Nucleus accumbens (tissue), 56 donors: ENCODE data around the gene SAMD4A.

Source experiments
- DNase-seq, 56 donors: peaks; one replicate each; lab custom pipeline; 2025; lab: John Stamatoyannopoulos, UW

SAMD4A gene

DNA sequence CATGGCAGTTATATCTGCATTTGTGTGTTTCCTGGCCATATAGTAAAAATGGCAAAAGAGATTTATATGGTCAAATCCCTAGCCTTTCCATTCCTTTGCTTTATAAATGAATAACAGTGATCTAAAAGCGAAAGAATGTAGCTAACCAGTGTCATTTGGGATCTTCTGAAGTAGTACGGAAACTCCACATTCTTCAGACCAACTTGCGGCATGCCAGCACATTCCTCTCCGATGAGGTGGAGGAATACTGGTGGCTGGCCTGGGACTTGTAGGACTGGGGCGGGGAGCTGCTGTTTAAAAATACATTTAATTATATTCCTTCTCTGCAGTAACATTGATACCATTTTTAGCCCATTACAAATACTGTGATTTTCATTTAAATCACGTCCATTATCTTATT lies 85.3 kb downstream of the SAMD4A start:
- peak in 5 of 56 donors; percentile 7 to 45 (median 33) for DNase-seq

DNA sequence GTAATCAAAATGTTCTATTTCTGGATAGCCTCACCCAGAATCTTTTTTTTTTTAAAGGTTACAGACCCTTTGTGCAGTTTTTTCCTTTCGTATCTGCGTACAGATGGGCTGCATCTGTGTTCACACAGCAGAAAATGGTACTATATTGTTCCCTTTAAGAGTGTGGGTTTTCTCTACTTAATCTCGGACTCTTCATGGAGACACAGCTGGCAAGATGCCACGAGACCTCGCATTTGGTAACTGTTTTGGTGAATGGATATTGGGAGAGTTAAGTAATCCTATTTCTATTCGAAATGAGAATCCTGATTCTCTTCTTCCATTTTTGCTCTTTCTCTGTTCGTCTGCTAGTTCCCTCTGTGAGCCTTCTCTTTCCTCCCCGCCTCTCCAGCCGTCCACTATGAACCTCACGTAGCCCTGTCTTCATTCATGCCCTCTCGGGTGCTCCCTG lies 85.7 kb downstream of the SAMD4A start:
- DNase-seq, result peak in 2 of 56 donors; percentile 14 to 35

DNA sequence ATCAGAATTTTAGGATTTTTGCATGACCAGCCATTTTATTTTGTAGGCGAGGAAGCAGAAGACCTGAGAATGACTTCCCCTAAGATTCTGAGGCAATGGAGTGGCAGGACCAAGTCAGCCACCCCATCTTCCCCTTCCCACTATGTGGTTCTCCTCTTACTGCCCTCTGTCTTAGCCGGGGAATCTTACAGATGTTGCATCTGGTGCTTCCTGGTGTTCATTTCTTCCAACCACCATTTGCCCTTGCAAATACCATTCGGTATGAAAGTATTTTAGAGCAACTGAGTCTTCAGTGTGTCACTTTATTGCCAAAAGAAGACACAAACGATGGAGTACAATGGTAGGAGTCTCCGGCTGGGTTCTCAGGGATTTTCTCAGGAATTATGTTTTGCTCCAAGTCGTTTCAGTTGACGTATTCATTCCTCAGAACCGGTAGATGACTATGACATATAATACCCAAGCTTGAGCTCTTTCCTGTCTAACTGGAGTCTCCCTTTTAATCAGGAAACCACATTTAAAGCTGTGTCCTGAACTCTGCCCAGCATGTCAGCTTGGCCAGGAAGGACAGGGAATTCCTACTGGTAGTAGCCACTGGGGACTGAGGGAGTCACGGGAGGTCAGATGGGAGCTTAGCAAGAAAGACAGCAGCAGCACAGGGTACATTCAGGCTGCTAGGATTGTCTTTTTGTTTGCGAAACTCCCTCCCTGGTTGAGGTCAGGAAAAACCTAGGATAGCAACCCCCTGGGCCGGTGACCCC lies 87.0 kb downstream of the SAMD4A start:
- no peak for DNase-seq

DNA sequence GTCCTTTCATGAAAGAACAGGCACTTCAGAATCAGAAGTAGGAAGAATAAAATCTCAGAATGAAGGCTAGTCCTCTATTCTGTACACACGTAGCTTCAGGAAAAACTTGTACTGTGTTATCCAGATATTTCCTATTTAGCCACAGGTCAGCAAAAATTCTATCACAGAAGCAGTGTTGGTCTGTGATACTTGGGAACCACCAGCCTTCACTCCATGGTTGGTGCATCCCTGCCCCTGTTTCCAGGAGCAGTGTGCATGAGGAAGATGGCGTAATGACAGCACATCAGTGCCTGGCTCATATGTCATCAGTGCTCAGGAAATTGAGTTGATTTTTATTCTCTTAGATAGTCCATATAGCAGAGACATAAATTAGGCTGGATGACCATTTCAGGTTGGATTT lies 87.7 kb downstream of the SAMD4A start:
- no peak for DNase-seq

DNA sequence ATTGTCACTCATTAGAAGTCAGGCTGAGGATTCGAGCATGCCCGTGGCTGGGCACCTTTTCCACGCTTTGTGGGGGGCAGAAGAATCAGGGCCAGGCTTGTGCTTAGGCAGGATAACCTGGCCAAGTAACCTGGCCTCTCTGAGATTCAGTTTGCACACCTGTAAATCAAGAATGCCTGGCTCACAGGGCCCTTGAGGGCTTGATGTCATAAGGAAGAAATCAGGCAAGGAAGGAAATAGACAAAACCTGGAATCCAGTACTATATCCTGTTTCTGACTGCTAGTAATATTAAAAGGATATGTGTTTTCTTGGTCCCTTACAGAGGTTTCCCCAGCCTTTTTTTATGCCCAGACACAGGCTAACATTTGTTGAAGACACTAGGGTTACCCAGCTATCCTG lies 91.9 kb downstream of the SAMD4A start:
- DNase-seq, result no peak

DNA sequence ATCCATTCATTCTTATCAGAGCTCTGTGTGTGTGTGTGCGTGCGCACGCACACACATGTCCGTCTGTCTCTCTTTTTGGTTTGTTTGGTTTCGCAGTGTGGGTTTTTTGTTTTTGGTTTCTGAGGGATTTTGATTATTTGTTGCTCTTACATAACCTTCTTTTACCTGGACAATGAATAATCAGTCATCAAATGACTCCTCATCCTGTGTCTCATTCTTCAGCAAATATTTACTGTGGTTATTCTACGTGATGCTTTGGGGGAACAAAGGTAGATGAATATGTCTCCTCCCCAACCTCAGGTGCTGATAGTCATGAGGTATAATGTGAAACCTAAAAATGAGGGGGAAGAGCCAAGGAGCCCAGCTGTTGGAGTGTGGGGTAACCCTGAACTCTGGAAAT lies 92.4 kb downstream of the SAMD4A start:
- DNase-seq, result no peak

DNA sequence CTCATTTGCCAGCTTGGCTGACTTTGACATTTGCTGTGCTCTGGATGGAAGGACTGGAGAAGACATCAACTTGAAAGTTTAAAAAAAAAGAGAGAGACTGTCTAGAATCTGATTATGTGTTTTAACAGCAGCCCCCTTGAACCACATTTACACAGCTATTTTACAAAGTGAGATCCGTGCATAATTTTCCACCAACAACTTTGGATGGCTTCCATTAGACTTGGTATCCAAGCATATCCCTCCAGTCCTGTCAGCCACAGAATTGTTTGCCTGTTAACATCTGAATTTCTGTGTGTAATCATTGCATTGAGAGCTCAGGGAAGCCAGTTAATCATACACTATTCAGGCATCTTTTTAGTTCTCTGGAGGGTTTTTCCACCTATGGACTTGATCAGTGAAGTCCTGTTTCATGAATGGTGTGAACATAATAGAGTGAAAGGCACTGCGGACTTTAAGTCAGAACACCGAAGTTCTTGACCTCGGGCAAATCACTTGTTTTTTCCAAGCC lies 93.7 kb downstream of the SAMD4A start:
- no peak for DNase-seq

DNA sequence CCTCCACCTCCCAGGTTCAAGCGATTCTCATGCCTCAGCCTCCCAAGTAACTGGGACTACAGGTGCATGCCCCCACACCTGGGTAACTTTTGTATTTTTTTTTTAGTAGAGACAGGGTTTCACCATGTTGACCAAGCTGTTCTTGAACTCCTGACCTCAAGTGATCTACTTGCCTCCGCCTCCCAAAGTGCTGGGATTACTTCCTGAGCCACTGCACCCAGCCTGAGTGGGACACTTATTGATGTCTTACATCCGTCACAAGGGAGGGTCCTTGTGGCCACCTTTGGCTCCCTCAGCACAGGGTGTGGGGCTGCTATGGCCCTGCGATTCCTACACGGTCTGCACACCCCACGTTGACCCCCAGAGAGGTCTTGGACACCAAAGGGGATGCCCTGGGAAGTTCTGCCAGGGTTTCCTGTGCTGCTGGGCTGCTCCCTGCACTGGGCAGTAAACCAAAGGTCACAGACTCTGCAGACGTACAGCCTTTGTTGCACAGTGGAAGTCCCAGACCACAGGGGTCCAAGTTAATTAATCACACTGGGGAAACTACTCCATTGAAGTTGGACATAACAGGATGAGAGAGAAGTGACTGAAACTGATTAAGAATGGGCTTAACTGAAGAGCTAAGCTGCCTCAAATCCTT lies 95.7 kb downstream of the SAMD4A start:
- DNase-seq, result no peak

DNA sequence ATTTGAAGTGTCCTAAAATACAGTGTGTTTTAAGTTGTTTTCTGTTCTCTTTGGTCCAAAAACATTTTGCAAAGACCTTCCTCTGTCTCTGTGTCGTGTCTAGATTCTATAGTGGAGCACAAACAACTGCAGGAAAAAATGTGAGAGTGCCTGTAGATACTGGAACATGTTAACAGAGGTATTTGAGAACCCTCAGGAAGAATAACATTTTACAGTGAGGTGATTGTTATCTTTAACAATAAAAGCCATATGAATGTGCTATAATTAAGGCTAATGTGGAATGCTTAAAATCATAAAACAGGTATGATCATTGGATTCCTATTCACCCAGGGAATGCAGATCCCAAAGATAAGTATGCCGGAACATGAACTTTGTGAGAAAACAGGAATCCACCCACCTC lies 98.0 kb downstream of the SAMD4A start:
- DNase-seq, result no peak

DNA sequence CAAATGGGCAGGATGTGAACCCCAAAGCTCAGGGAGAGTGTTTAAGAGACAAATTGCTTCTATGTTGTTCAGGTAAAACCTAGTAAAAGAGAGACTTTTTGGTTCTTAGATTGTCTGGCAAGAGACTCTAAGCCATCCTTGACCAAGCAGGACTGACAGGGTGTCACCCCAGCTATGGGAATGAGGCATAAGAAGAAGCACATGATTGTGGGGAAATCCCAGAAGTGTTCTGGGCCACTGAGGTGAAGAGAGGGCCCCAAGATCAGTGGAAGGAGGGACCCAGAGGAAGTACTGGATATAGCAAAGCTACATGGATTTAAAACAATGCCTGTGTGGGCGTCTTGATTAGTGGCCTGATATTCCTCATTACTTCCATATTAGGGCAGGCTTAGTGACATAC lies 99.0 kb downstream of the SAMD4A start:
- DNase-seq, result no peak

DNA sequence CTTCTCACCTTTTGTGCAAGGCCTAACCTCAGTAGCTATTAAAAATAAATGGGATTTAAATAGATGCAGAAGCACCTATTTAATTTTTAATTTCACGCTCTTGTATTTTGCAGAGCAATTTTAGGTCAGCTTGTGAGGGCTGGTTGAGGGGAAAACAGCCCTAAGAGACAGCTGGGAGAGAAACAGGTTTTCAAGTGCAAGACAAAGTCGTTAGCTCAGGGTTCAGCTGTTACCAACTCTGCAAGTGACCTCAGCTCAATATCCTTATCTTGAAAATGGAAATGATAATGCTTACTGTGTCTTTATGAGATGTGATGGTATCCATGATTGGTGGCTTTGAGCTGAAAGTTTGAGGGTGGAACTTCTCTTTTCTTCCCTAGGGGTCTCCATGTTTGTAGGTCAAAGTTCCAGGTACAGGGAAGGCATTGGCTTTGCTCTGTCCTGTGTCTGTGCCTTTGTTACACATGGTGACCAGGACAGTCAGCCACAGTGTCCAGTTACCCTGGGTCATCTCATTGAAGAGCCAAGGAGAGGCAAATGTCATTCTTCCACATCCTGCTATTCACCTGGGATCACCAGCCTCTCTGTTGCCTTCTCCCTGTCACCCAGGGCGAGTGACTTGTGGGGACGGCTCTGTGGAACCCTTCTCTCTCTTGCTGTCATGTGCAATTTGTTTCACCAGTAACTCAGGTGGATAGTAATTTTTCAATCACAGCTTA lies 100.3 kb downstream of the SAMD4A start:
- DNase-seq, result no peak

DNA sequence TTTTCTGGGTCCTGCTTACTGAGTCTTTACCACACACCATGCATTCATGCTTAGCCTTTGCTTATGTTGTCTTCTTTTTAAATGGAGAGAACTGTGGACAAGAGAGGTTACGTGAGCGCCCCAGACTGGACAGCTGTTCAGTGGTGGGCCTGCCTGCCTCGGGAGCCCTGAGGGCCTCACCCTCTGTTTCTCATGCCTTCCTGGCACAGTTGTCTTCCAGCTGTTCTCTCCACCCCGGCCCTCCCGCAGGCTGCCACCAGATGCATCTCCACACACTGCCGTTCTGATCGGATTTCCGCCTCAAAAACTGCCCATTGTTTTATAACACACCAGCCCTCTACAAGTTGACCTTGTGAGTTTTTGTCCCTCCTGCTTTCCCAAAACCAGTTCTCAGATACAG lies 100.8 kb downstream of the SAMD4A start:
- no peak for DNase-seq

DNA sequence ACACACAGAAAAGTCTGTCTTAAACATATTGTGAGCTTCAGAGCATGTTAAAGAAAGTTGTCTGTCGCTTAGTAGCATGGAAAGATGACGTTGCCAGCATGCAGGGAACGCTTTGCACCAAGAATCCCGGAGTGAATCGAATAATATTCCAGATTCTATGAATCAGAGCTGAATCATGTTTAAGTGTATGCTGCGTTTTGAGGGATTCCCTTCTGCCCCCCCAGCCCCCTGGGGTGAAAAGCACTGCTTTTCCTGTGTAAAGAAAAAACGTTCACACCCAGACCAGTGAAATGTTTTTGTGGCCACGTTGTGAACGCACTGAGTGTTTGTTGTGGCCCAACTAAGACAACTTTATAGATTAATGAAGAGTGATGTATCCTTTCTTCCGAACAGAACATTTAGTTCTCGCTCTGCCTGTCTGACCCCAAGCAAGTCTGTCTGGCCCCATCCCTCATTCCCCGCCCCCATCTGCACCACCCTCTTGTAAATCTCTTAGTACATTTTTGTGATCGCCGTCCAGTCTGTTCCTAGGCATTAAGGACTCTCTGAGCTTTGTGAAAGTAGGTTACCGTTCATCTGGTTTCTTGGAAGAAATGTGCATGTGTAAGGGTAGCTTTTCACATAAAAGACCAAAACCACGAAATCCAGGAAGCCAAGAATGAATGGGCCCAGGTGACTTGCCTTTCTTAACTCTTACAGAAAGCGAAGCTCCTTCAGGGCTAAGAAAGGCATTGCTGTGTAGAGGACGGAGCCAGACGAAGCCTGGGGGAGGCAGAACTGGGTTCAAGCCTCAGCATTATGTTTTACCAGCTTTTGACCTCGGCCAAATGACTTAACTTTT lies 103.0 kb downstream of the SAMD4A start:
- no peak for DNase-seq

DNA sequence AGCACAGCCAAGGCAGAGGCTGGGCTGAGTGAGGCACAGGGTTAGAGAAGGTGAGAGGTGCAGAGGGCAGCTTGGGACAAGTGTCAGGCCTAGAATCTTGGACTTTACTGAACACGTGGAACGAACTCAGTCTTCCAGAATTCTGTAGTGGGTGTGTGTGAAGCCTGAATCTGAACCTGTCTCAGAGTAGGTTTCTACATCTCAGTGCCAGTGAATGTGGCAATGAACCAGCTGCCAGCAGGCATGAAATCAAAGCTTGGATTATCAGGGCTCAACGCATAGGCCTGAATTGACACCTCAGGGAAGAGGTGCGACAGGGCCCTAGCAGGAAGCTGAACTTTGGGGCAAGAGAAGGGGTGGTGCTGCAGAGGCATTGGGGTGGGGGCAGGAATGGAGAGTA lies 104.6 kb downstream of the SAMD4A start:
- DNase-seq, result no peak

DNA sequence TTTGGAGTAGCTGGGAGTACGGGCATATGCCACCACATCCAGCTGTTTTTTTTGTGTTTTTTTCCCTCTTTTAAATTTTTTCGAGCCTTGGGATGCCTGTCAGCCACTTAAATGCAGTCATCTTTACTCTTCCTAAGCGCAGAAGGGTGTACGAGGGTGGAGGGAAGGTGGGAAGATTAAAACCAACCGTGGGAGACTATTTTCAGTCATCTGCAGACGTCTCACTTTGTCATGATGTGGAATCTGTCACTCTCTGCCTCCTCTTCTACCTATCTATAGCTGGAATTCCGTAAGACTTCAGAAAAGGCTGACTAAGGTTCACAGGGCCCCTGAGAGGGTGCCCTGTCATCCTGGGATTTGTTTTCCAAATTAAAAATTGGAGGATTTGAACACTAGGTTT lies 105.3 kb downstream of the SAMD4A start:
- DNase-seq, result peak in 12 of 56 donors; percentile 9 to 72 (median 26)

DNA sequence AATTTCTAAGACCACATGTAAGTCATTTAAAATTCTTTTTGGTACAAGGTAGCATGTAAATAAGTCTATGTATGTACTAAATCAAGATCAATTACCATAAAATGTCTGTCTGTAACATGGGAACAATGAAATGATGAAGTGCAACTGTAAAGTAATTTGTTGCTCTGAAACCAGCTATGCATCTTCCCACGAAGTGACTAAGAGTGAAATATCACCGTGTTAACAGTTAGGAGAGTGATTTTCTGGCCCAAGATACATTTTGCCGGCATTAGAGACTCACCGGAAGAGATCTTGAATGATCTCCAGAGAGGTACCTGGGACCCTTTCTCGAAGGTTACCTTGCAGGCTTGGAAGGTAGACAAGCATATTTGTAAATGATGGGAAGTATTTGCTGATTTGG lies 105.8 kb downstream of the SAMD4A start:
- DNase-seq, result no peak

DNA sequence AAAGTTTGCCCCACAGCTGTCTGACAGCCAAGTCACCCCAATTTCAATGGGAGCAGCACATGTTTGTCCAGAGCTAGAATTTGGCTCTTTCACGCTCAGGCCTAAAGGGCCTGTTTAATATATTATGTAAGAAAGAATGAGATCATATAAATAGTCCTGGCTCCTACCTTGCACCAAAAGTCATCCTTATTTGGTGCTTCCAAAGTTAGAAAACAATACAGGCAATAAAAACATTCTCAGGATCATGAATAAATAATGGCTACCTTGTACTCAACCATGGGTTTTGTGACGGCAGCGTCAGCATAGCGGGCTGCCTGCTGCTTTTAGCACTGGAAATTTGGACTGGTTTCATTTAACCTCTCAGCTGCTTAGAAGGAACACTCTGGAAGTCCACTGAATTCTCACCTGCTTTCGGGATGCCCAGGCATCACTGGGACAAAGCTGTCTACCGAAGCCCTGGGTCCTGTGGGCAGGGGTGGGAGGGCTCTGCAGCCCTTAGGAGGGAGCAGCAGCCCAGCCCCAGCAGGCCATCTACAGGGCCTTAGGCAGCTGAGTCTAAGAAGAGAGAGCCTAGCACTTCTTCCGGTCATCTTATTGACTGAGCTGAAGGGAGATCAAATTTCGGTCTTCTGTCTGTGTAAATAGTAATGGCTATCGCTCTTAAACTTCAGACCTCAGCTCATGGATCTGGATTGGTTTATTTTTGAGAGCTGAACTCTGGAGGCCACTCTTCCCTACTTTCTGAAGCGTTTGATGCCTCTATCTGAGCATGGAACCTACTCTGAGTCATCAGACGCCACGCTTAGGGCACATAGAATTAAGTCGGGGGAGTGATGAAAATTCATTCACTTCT lies 106.5 kb downstream of the SAMD4A start:
- DNase-seq, result no peak

DNA sequence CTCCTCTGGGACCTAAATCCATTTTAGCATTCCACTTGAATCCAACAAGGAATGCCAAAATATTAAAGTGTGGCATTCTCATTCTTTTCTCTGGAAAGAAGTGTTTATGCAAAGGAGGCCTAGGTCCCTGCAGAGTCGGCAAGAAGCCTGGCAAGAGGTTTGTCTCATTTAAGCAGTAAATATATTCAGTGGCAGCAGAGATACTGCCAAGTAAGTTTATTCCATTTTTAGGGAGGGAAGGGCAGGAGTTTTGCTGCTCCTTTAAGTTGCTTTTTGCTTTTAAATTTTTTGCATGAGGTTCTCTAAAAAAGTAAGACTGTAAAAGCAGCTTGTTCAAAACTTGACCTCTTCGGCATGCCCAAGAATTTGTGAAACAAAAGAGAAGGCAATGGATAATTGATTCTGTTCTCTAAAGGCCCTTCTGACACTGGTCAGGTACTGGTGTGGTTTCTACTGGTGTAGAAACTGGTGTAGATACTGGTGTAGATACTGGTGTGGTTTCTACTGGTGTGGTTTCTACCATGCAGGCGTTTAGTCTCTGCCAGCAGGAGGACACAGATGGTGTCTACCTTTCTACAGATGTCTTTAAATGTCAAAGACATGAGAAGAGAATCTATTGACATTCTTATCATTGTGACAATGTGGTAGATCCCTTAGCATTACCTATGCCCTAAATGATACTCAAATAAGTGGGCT lies 107.3 kb downstream of the SAMD4A start:
- no peak for DNase-seq
